GM23248 (cell line): ENCODE measurements around the gene GUSB. TPM values are rescaled to one million over a fixed set of nuclear protein-coding genes. Genes with fewer than 3 reads are reported as not detected.
"Not testable (repeated sequence)": the region's sequence is repeated elsewhere in the genome, so short reads cannot be mapped to it uniquely, and the experiment has no call there.

ENCODE experiments used
- DNase-seq: peaks from one replicate; pipeline ENCODE4 v3.0.0-alpha.2; 2015
- H2AFZ ChIP-seq: fragments of 200-600 bp; sonication (generic); 2 replicates; pipeline ENCODE4 v1.6.1; 2016; ENCODE audit warnings: antibody characterized with exemption
- H3F3A ChIP-seq: fragments of 200-600 bp; sonication (generic); 2 replicates; pipeline ENCODE4 v1.6.1; 2016; ENCODE audit warnings: mild to moderate bottlenecking, antibody characterized with exemption, mixed run types; ENCODE audit not compliant: insufficient read depth
- H3K27ac ChIP-seq: fragments of 200-600 bp; sonication (generic); 2 replicates; pipeline ENCODE4 v1.5.1; 2016; ENCODE audit warnings: mild to moderate bottlenecking
- H3K27me3 ChIP-seq: fragments of 200-600 bp; sonication (generic); replicated peaks from 2 replicates; pipeline ENCODE4 v1.6.1; 2016; ENCODE audit warnings: mild to moderate bottlenecking; ENCODE audit not compliant: insufficient read depth
- H3K36me3 ChIP-seq: fragments of 200-600 bp; sonication (generic); 2 replicates; pipeline ENCODE4 v1.6.1; 2016; ENCODE audit warnings: low read depth, mild to moderate bottlenecking
- H3K4me1 ChIP-seq: fragments of 200-600 bp; sonication (generic); 2 replicates; pipeline ENCODE4 v1.6.1; 2016; ENCODE audit warnings: mild to moderate bottlenecking; ENCODE audit not compliant: insufficient read depth
- H3K4me2 ChIP-seq: fragments of 200-600 bp; sonication (generic); one replicate; pipeline ENCODE4 v1.6.1; 2016; ENCODE audit warnings: mild to moderate bottlenecking; ENCODE audit not compliant: unreplicated experiment
- H3K4me3 ChIP-seq: fragments of 200-600 bp; sonication (generic); 2 replicates; pipeline ENCODE4 v1.5.1; 2016; ENCODE audit warnings: mild to moderate bottlenecking
- H3K79me2 ChIP-seq: fragments of 200-600 bp; sonication (generic); 2 replicates; pipeline ENCODE4 v1.6.1; 2016; ENCODE audit warnings: mild to moderate bottlenecking; ENCODE audit not compliant: insufficient read depth
- H3K9ac ChIP-seq: fragments of 200-600 bp; sonication (generic); 2 replicates; pipeline ENCODE4 v1.6.1; 2016; ENCODE audit warnings: mild to moderate bottlenecking
- H3K9me2 ChIP-seq: fragments of 200-600 bp; sonication (generic); 2 replicates; pipeline ENCODE4 v1.6.1; 2016; ENCODE audit warnings: mixed run types, mild to moderate bottlenecking, moderate library complexity; ENCODE audit not compliant: insufficient read depth
- H3K9me3 ChIP-seq: fragments of 200-600 bp; sonication (generic); one replicate; pipeline ENCODE4 v1.6.1; 2017; ENCODE audit warnings: low read depth
- H4K20me1 ChIP-seq: fragments of 200-600 bp; sonication (generic); 2 replicates; pipeline ENCODE4 v1.6.0; 2016; ENCODE audit not compliant: insufficient read depth
- EZH2 ChIP-seq: fragments of 200-600 bp; sonication (generic); IDR thresholded peaks from 2 replicates; pipeline ENCODE4 v1.6.1; 2018; ENCODE audit warnings: antibody characterized with exemption, mild to moderate bottlenecking; ENCODE audit not compliant: insufficient read depth, poor library complexity, severe bottlenecking
- EZH2phosphoT487 ChIP-seq: fragments of 200-600 bp; sonication (generic); IDR thresholded peaks from 2 replicates; pipeline ENCODE4 v1.6.1; 2018; ENCODE audit warnings: antibody characterized with exemption, moderate library complexity, mild to moderate bottlenecking, low read depth; ENCODE audit not compliant: insufficient read depth
- WGBS, 2 experiments: methylation state at CpG; one replicate each; pipeline ENCODE4 v1.1.6; 2015 to 2017; ENCODE audit warnings: low lambda C conversion rate in 2 of 2, low coverage in 1 of 2; ENCODE audit errors: missing lambda C conversion rate in 2 of 2; 5-methylcytosine and 5-hydroxymethylcytosine counted together
- in situ Hi-C: fragments of 300-500 bp; cut with MboI; formaldehyde crosslinking; loops from 2 replicates; pipeline ENCODE4 v1.15.0; 2020
- polyA plus RNA-seq: library from polyadenylated mRNA; unstranded; fragments of >200 nt; fragmentation: Nextera tagmentation; extraction: Ambion mirVana; gene quantifications from 2 replicates; pipeline ENCODE4 v1.2.1, GENCODE V29; 2016
- total RNA-seq: library from RNA; depleted of rRNA; stranded (reverse); fragments of >200 nt; shearing (Covaris generic); gene quantifications from 2 replicates; pipeline ENCODE4 v1.2.3, GENCODE V29; 2014

The GUSB gene
- total and polyA plus RNA-seq, 2 experiments from 2014 or later = 11.6 to 39.7 TPM

- peaks cover 16% of the 10 kb centered on the region for H3K36me3 ChIP-seq
- no peak for DNase-seq
- no peak overlapping the region for H3K4me3 ChIP-seq
- no peaks in the 10 kb centered on the region for H3K9me3 ChIP-seq
- H2AFZ ChIP-seq = no peak overlapping the region
- no peaks in the 10 kb centered on the region for H3K27me3 ChIP-seq
- H3K79me2 ChIP-seq = 0 out of 2 replicates have a peak, but pooled peaks cover 5% of the 10 kb centered on the region
- H3K4me2 ChIP-seq = no peak overlapping the region
- no peak overlapping the region for H3K27ac ChIP-seq
- in situ Hi-C loops = no loop called here
- 92 to 95% methylated on average over 15 of the region's 15 CpGs for WGBS, 2 experiments
- no peaks in the 10 kb centered on the region for H3K4me1 ChIP-seq
- no peaks in the 10 kb centered on the region for H4K20me1 ChIP-seq
- TF ChIP-seq EZH2phosphoT487 (no peak), EZH2 (no peak)
- H3F3A ChIP-seq = peaks cover 13% of the 10 kb centered on the region; the same call in 1 of the 2 replicates
- H3K9ac ChIP-seq = no peak overlapping the region
- H3K9me2 ChIP-seq = no peaks in the 10 kb centered on the region
These were observed 28.0 kb downstream of the GUSB start for GRCh38 chr7:65953890-65954450.

- TF ChIP-seq EZH2phosphoT487 = no peak
- TF ChIP-seq EZH2 = no peak
- H3K9me3 ChIP-seq = no peaks in the 10 kb centered on the region
- H4K20me1 ChIP-seq = no peaks in the 10 kb centered on the region
- peaks cover 9% of the 10 kb centered on the region; the same call in 1 of the 2 replicates for H3F3A ChIP-seq
- H3K9me2 ChIP-seq = no peaks in the 10 kb centered on the region
- DNase-seq = no peak
- in situ Hi-C loops = no loop called here
- H3K36me3 ChIP-seq = peaks cover 16% of the 10 kb centered on the region
- no peaks in the 10 kb centered on the region for H3K27me3 ChIP-seq
- H3K4me3 ChIP-seq = no peak overlapping the region
- H3K4me1 ChIP-seq = no peaks in the 10 kb centered on the region
- no peak overlapping the region for H3K4me2 ChIP-seq
- H3K9ac ChIP-seq = no peak overlapping the region
- H3K27ac ChIP-seq = no peak overlapping the region
- 89 to 94% methylated on average over 5 of the region's 5 CpGs for whole genome bisulfite sequencing, 2 experiments
- no peak overlapping the region for H2AFZ ChIP-seq
- 0 out of 2 replicates have a peak, but pooled peaks cover 5% of the 10 kb centered on the region for H3K79me2 ChIP-seq
These were observed 28.9 kb downstream of the GUSB start for GRCh38 chr7:65953001-65953720.

GRCh38 chr7:65951837-65952578 lies 30.0 kb downstream of the GUSB start:
- H3K27ac ChIP-seq = no peak overlapping the region
- H3K4me2 ChIP-seq = no peak overlapping the region
- DNase-seq = peak; percentile 7
- H4K20me1 ChIP-seq = no peaks in the 10 kb centered on the region
- H3K4me3 ChIP-seq = no peak overlapping the region
- TF ChIP-seq EZH2 (no peak), EZH2phosphoT487 (no peak)
- no peak overlapping the region for H2AFZ ChIP-seq
- no peaks in the 10 kb centered on the region for H3K9me2 ChIP-seq
- no peaks in the 10 kb centered on the region for H3K4me1 ChIP-seq
- in situ Hi-C loops = no loop called here
- 0 out of 2 replicates have a peak, but pooled peaks cover 15% of the 10 kb centered on the region for H3K79me2 ChIP-seq
- peaks cover 16% of the 10 kb centered on the region for H3K36me3 ChIP-seq
- H3K9me3 ChIP-seq = no peaks in the 10 kb centered on the region
- H3F3A ChIP-seq = peaks cover 5% of the 10 kb centered on the region; the same call in 1 of the 2 replicates
- H3K27me3 ChIP-seq = no peaks in the 10 kb centered on the region
- H3K9ac ChIP-seq = no peak overlapping the region
- WGBS, 2 experiments = 89 to 93% methylated on average over 9 of the region's 9 CpGs

DNA sequence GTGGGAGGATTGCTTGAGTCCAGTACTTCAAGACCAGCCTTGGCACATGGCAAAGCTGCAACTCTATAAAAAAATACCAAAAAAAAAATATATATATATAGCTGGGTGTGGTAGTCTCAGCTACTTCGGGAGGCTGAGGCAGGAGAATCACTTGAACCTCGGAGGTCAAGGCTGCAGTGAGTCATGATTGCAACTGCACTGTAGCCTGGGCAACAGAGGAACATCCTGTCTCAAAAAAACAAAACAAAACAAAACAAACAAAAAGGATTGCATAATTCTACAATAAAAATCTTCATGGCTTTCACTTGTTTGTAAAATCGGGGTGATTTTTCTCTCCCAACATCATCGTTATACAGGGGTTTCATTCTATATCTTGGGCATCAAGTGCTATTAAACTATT lies 35.1 kb downstream of the GUSB start:
- no peak for TF ChIP-seq EZH2phosphoT487
- no peak for TF ChIP-seq EZH2
- H3K9ac ChIP-seq = no peak overlapping the region
- H3K4me2 ChIP-seq = no peak overlapping the region
- no peak overlapping the region for H3K4me3 ChIP-seq
- 54 to 56% methylated on average over 4 of the region's 4 CpGs for WGBS, 2 experiments
- no peaks in the 10 kb centered on the region for H3K4me1 ChIP-seq
- DNase-seq = peak; percentile 59
- no peaks in the 10 kb centered on the region for H3K9me3 ChIP-seq
- no peaks in the 10 kb centered on the region for H3K27me3 ChIP-seq
- in situ Hi-C loops = no loop called here
- H3K27ac ChIP-seq = peak overlapping the region; percentile 31; the same call in 1 of the 2 replicates
- H3K9me2 ChIP-seq = no peaks in the 10 kb centered on the region
- no peaks in the 10 kb centered on the region for H4K20me1 ChIP-seq
- no peaks in the 10 kb centered on the region for H3F3A ChIP-seq
- no peak overlapping the region for H2AFZ ChIP-seq
- H3K36me3 ChIP-seq = no peaks in the 10 kb centered on the region
- H3K79me2 ChIP-seq = peaks cover 28% of the 10 kb centered on the region

GRCh38 chr7:65945787-65946186 lies 36.2 kb downstream of the GUSB start:
- H3K27ac ChIP-seq, H3K9ac ChIP-seq, H4K20me1 ChIP-seq, H3K36me3 ChIP-seq, H3K9me2 ChIP-seq, H3K4me2 ChIP-seq, H2AFZ ChIP-seq, H3F3A ChIP-seq, H3K4me3 ChIP-seq, H3K27me3 ChIP-seq, H3K4me1 ChIP-seq, in situ Hi-C loops, H3K9me3 ChIP-seq, DNase-seq: not testable (repeated sequence)
- WGBS, 2 experiments = 25 to 29% methylated on average over 1 of the region's 5 CpGs
- H3K79me2 ChIP-seq = peaks cover 35% of the 10 kb centered on the region
